Colonic mucosa (tissue), 4 donors: ENCODE data around the gene IRS2. TPM values are rescaled to one million over a fixed set of nuclear protein-coding genes. Genes with fewer than 3 reads are reported as not detected.
A peak's percentile ranks its signal among the peaks of the same experiment; 100 is the strongest.

Source experiments
- DNase-seq: peaks from one replicate; pipeline ENCODE4 v3.0.0-alpha.2; 2020
- H3K27ac ChIP-seq: fragments of 200-600 bp; one replicate; pipeline ENCODE4 v1.8.0; 2021
- H3K27me3 ChIP-seq: fragments of 200-600 bp; one replicate; pipeline ENCODE4 v1.8.0; 2021
- H3K36me3 ChIP-seq: fragments of 200-600 bp; one replicate; pipeline ENCODE4 v1.8.0; 2021
- H3K4me1 ChIP-seq: fragments of 200-600 bp; one replicate; pipeline ENCODE4 v1.8.0; 2021; ENCODE audit warnings: mild to moderate bottlenecking
- H3K4me3 ChIP-seq: fragments of 200-600 bp; one replicate; pipeline ENCODE4 v1.8.0; 2021
- H3K9ac ChIP-seq, 2 donors: one replicate each; pipeline ENCODE4 v1.7.0; 2013; ENCODE audit warnings: control low read depth in 2 of 2, low read depth in 2 of 2, low read length in 2 of 2
- H3K9me3 ChIP-seq: fragments of 200-600 bp; one replicate; pipeline ENCODE4 v1.8.0; 2021
- intact Hi-C: fragments of 100-400 bp; cut with DNase I; formaldehyde crosslinking; loops from one replicate; pipeline ENCODE4 v1.14.1; 2022
- total RNA-seq, 2 donors: library from RNA; stranded (reverse); fragmentation: NEBNext Ultra II Directional in 1 of 2; extraction: Animal tissue kit (Norgen Biotek cat#: 25700) in 1 of 2; gene quantifications; one replicate each; pipeline ENCODE4 v1.2.1, GENCODE V29; 2021
- TF ChIP-seq, protein P1 (sequence below): fragments of 200-600 bp; IDR thresholded peaks from one replicate; pipeline ENCODE4 v1.8.0; 2022; ENCODE audit warnings: antibody characterized with exemption, mild to moderate bottlenecking
- donor health status: healthy.
- donor health status: DM: no; HTN: no; CAD: no.
- donor health status: DM: no; HTN: no; CAD: no.

The IRS2 gene
- total RNA-seq, 2 donors from 2014 or later, result 6.7 to 23.0 TPM

DNA sequence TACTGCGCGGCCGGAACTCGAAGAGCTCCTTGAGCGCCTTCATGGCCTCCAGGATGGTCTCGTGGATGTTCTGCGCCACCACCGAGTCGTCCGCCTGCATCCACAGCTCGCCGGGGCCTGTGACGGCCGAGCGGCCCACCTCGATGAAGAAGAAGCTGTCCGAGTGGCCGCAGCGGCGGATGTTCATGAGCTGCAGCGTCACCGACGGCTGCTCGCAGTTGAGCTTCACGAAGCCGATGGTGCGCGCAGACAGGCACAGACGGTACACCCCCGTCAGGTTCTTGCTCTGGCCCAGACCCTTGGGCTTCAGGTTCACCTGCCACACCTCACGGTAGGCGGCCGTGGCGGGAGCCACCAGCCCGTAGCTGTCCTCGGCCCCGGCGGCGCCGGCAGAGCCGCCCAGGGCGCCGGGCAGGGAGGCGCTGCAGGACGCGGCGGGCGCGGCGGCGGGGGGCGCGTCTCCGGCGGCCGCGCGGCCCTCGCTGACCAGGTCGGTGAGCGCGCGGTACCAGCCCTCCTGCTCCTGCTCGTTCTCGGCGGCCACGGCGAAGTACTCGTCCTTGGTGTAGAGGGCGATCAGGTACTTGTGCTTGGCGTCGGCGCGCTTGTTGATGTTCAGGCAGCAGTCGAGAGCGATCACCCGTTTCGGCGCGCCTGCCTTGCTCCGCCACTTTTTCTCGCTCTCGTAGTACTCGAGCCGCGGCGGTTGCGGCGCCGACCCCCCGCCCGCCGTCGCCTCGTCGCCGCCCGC lies 1.1 kb downstream of the IRS2 start:
- peaks cover 5% of the 10 kb centered on the region for H3K4me1 ChIP-seq
- intact Hi-C loops, result loop anchor here (10.0 kb wide), 1 partner anchor 451 kb away; no protein-coding TSS in a partner anchor
- DNase-seq, result peak; percentile 54

DNA sequence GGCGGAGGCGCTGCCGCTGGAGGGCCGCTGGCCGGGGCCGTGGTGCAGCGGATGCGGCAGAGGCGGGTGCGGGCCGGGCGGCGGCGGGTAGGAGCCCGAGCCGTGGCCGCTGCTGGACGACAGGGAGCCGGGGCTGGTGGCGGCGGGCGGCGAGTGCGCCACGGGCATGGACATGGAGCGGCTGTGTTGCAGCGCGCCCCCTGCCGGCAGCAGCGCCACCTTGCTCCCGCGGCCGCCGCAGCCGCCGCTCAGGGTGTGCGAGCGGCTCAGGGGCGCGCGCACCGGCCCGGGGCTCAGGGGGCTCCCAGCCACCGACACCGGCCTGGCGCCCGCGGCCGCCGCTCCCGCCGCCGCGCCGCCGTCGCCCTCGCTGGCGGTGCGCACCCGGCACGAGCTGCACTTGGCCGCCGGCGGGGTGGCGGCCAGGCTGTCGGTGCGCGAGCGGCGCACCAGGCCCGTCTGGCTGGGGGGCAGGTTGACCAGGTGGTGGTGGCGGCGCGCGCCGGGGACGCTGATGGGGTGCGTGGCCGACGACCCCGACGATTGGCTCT lies 1.7 kb downstream of the IRS2 start:
- peak overlapping the region; percentile 55 for H3K27ac ChIP-seq
- TF ChIP-seq, protein P1, sequence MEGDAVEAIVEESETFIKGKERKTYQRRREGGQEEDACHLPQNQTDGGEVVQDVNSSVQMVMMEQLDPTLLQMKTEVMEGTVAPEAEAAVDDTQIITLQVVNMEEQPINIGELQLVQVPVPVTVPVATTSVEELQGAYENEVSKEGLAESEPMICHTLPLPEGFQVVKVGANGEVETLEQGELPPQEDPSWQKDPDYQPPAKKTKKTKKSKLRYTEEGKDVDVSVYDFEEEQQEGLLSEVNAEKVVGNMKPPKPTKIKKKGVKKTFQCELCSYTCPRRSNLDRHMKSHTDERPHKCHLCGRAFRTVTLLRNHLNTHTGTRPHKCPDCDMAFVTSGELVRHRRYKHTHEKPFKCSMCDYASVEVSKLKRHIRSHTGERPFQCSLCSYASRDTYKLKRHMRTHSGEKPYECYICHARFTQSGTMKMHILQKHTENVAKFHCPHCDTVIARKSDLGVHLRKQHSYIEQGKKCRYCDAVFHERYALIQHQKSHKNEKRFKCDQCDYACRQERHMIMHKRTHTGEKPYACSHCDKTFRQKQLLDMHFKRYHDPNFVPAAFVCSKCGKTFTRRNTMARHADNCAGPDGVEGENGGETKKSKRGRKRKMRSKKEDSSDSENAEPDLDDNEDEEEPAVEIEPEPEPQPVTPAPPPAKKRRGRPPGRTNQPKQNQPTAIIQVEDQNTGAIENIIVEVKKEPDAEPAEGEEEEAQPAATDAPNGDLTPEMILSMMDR, result no peak
- intact Hi-C loops, result loop anchor here (10.0 kb wide), 1 partner anchor 450 kb away; no protein-coding TSS in a partner anchor
- DNase-seq, result peak; percentile 81
- H3K36me3 ChIP-seq, result no peaks in the 10 kb centered on the region
- H3K27me3 ChIP-seq, result no peaks in the 10 kb centered on the region
- no peaks in the 10 kb centered on the region for H3K9me3 ChIP-seq
- H3K9ac ChIP-seq, result peak overlapping the region; percentile 58 to 67
- peak overlapping the region; percentile 60 for H3K4me3 ChIP-seq
- peaks cover 5% of the 10 kb centered on the region for H3K4me1 ChIP-seq

More for the DNA sequence above, 1.1 kb downstream of the IRS2 start:
- Histone ChIP-seq H3K27ac (peak overlapping the region; percentile 59), H3K36me3 (no peaks in the 10 kb centered on the region), H3K4me3 (peak overlapping the region; percentile 60), H3K27me3 (no peaks in the 10 kb centered on the region), H3K9me3 (no peaks in the 10 kb centered on the region), H3K9ac (peak overlapping the region; percentile 63 to 67)
- TF ChIP-seq, protein P1, result no peak

DNA sequence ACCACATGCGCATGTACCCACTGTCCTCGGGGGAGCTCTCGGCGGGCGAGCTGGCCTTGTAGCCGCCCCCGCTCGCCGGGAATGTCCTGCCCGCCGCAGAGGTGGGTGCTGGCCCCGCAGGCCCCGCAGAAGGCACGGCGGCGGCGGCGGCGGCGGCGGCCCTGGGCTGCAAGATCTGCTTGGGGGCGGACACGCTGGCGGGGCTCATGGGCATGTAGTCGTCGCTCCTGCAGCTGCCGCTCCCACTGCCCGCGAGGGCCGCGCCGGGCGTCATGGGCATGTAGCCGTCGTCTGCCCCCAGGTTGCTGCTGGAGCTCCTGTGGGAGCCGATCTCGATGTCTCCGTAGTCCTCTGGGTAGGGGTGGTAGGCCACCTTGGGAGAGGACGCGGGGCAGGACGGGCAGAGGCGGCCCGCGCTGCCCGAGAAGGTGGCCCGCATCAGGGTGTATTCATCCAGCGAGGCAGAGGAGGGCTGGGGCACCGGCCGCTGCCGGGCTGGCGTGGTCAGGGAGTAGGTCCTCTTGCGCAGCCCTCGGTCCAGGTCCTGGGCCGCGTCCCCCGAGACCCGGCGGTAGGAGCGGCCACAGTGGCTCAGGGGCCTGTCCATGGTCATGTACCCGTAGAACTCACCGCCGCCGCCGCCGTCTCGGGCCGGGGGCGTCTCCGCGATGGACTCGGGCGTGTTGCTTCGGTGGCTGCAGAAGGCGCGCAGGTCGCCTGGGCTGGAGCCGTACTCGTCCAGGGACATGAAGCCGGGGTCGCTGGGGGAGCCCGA lies 2.4 kb downstream of the IRS2 start:
- Histone ChIP-seq H3K27me3 (no peaks in the 10 kb centered on the region), H3K36me3 (no peaks in the 10 kb centered on the region), H3K9me3 (no peaks in the 10 kb centered on the region), H3K27ac (no peak overlapping the region), H3K4me1 (peaks cover 5% of the 10 kb centered on the region), H3K4me3 (peak overlapping the region; percentile 44), H3K9ac (peak overlapping the region in 1 of 2 donors; percentile 67)
- DNase-seq, result no peak
- TF ChIP-seq, protein P1, result no peak
- intact Hi-C loops, result loop anchor here (10.0 kb wide), 1 partner anchor 449 kb away; no protein-coding TSS in a partner anchor

DNA sequence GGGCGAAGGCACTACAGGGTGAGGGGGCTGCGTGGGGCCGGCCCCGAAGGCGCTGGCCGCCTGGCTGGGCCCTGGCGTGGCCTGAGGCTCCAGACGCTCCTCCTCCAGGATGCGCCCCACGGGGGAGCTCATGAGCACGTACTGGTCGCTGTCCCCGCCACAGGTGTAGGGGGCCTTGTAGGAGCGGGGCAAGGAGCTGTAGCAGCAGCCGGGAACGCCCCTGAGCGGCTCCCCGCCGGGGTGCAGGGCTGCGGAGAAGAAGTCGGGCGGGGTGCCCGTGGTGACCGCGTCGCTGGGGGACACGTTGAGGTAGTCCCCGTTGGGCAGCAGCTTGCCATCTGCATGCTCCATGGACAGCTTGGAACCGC lies 3.0 kb downstream of the IRS2 start:
- no peak overlapping the region for H3K9ac ChIP-seq
- intact Hi-C loops, result loop anchor here (10.0 kb wide), 1 partner anchor 449 kb away; no protein-coding TSS in a partner anchor
- TF ChIP-seq, protein P1, result no peak
- no peaks in the 10 kb centered on the region for H3K27me3 ChIP-seq
- H3K27ac ChIP-seq, result no peak overlapping the region
- no peaks in the 10 kb centered on the region for H3K36me3 ChIP-seq
- no peaks in the 10 kb centered on the region for H3K9me3 ChIP-seq
- H3K4me1 ChIP-seq, result peaks cover 5% of the 10 kb centered on the region
- no peak for DNase-seq
- no peak overlapping the region for H3K4me3 ChIP-seq

DNA sequence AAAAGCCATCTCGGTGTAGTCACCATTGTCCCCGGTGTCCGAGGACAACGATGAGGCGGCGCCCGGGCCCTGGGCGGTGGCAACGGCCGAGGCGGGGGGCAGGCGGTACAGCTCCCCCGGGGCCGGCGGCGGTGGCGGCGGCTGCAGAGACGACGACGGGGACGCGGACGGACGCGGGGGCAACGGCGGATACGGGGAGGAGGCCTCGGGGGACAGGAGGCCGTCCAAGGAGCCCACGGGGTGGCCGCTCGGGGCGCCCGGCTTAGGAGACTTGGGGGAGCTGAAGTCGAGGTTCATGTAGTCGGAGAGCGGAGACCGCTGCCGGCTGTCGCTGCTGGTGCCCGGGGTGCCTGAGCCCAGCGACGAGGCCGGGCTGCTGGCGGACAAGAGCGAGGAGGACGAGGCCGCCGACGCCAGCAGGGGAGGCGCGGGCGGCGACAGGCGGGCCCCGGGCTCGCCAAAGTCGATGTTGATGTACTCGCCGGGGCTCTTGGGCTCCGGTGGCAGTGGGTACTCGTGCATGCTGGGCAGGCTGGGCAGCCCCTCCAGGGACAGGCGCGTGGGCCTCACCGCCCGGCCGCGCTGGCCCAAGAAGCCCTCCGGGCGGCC lies 3.5 kb downstream of the IRS2 start:
- intact Hi-C loops, result loop anchor here (10.0 kb wide), 1 partner anchor 448 kb away; no protein-coding TSS in a partner anchor
- no peaks in the 10 kb centered on the region for H3K27me3 ChIP-seq
- no peak overlapping the region for H3K9ac ChIP-seq
- TF ChIP-seq, protein P1, result no peak
- no peak overlapping the region for H3K27ac ChIP-seq
- no peak overlapping the region for H3K4me3 ChIP-seq
- peaks cover 5% of the 10 kb centered on the region for H3K4me1 ChIP-seq
- no peaks in the 10 kb centered on the region for H3K9me3 ChIP-seq
- DNase-seq, result no peak
- H3K36me3 ChIP-seq, result no peaks in the 10 kb centered on the region
